Measurements from ENCODE around the gene TPRG1L.
"Not testable (repeated sequence)": the region's sequence is repeated elsewhere in the genome, so short reads cannot be mapped to it uniquely, and the experiment has no call there.

Gene TPRG1L

DNA sequence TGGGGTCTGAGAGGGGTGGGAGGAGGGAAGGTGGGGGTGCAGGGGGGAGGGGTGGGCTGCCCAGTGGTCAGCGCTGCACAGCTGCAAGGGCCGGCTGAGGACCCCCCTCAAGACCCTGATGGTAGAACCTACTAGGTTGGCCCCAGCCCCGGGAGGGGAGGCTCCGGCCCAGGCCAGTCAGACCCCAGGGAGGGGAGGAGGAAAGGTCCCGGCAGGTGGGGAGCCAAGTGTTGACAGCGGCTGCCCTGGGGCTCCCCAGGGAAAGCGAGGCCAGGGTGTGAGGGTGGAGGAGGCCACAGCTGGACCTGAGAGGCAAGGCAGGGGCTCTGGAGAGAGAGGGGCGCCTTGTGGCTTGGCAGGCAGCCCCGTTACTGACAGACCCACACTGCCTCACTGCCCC lies 44.6 kb upstream of the TPRG1L start:
- no peak overlapping the region for H3K9ac ChIP-seq
- H3K4me3 ChIP-seq (IDR thresholded peaks at IDR 0.05; ENCODE audit: insufficient read depth, low read depth, low read length): no peak overlapping the region
- TF ChIP-seq, protein P1, sequence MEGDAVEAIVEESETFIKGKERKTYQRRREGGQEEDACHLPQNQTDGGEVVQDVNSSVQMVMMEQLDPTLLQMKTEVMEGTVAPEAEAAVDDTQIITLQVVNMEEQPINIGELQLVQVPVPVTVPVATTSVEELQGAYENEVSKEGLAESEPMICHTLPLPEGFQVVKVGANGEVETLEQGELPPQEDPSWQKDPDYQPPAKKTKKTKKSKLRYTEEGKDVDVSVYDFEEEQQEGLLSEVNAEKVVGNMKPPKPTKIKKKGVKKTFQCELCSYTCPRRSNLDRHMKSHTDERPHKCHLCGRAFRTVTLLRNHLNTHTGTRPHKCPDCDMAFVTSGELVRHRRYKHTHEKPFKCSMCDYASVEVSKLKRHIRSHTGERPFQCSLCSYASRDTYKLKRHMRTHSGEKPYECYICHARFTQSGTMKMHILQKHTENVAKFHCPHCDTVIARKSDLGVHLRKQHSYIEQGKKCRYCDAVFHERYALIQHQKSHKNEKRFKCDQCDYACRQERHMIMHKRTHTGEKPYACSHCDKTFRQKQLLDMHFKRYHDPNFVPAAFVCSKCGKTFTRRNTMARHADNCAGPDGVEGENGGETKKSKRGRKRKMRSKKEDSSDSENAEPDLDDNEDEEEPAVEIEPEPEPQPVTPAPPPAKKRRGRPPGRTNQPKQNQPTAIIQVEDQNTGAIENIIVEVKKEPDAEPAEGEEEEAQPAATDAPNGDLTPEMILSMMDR (conservative IDR thresholded peaks at IDR 0.05; ENCODE audit: low read depth, low read length): no peak
- H3K27me3 ChIP-seq (ENCODE audit: insufficient read depth, low read depth): peaks cover 39% of the 10 kb centered on the region
- H3K79me2 ChIP-seq (ENCODE audit: insufficient read depth, low read depth): no peaks in the 10 kb centered on the region
- H3K4me2 ChIP-seq: no peak overlapping the region
- H3K27ac ChIP-seq: no peak overlapping the region
- H3K4me1 ChIP-seq (ENCODE audit: low read depth, poor library complexity, severe bottlenecking): no peaks in the 10 kb centered on the region
- H2AFZ ChIP-seq (ENCODE audit: low read depth): no peak overlapping the region
- H4K20me1 ChIP-seq (ENCODE audit: insufficient read depth): no peaks in the 10 kb centered on the region
- H3K36me3 ChIP-seq (ENCODE audit: insufficient read depth): no peaks in the 10 kb centered on the region

DNA sequence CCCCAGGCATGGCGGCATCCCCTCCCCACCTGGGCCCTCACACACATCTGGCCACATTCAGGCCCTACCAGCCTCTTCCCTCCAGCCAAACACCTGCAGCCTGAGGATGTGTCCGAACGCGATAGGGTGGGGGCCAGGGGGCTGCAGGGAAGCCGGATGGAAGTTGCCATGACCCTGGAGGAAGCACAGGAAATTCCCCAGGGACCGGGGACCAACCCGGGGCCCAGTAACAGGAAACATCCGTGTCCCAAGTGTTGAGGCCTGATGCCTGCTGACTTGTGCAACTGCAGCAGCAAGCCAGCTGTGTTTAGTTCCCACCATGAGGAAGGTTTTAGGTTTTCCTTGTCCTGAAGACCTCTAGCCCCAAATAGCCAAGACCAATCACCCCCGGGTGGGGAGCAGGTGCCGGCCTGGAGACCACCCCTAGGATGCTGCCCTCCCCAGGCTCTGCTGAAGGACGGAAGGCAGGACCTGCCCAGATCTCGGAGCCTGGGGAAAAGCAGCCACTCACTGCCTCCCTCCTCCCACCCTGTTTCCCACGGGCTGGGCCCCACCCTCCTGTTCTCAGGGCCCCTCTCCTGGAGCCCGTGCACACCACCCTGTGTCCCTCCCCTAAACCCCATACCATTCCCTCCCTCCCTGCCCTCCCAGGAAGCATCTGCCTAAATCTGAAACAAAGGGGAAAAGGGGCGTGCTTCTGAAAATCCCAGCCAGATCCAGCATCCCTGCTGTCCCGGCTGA lies 43.3 kb upstream of the TPRG1L start:
- Histone ChIP-seq H3K27me3 (ENCODE audit: insufficient read depth, low read depth) (peaks cover 33% of the 10 kb centered on the region), H4K20me1 (ENCODE audit: insufficient read depth) (no peaks in the 10 kb centered on the region), H3K4me3 (IDR thresholded peaks at IDR 0.05; ENCODE audit: insufficient read depth, low read depth, low read length) (no peak overlapping the region), H3K4me2 (no peak overlapping the region), H3K79me2 (ENCODE audit: insufficient read depth, low read depth) (no peaks in the 10 kb centered on the region), H3K9ac (no peak overlapping the region), H3K27ac (no peak overlapping the region), H2AFZ (ENCODE audit: low read depth) (no peak overlapping the region), H3K4me1 (ENCODE audit: low read depth, poor library complexity, severe bottlenecking) (no peaks in the 10 kb centered on the region), H3K36me3 (ENCODE audit: insufficient read depth) (no peaks in the 10 kb centered on the region)
- TF ChIP-seq, protein P1 (conservative IDR thresholded peaks at IDR 0.05; ENCODE audit: low read depth, low read length): no peak

DNA sequence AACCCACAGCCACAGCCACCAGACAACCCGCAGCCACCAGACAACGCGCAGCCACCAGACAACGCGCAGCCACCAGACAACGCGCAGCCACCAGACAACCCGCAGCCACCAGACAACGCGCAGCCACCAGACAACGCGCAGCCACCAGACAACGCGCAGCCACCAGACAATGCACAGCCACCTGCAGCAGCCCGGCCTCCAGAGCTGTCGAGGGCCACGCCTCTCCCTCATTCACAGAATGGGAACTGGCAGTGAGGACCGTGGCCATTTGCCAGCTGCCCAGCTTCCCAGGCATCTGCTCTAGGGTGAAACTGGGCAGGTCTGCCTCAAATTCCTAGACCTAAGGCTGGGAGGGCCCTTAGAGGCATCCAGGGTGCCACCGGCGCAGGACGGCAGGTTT lies 41.1 kb upstream of the TPRG1L start:
- H3K4me2 ChIP-seq; H3K4me3 ChIP-seq (IDR thresholded peaks at IDR 0.05; ENCODE audit: insufficient read depth, low read depth, low read length); H3K79me2 ChIP-seq (ENCODE audit: insufficient read depth, low read depth); H4K20me1 ChIP-seq (ENCODE audit: insufficient read depth); H2AFZ ChIP-seq (ENCODE audit: low read depth); H3K9ac ChIP-seq; H3K27ac ChIP-seq; H3K36me3 ChIP-seq (ENCODE audit: insufficient read depth); H3K4me1 ChIP-seq (ENCODE audit: low read depth, poor library complexity, severe bottlenecking): not testable (repeated sequence)
- peaks cover 30% of the 10 kb centered on the region for H3K27me3 ChIP-seq (ENCODE audit: insufficient read depth, low read depth)

DNA sequence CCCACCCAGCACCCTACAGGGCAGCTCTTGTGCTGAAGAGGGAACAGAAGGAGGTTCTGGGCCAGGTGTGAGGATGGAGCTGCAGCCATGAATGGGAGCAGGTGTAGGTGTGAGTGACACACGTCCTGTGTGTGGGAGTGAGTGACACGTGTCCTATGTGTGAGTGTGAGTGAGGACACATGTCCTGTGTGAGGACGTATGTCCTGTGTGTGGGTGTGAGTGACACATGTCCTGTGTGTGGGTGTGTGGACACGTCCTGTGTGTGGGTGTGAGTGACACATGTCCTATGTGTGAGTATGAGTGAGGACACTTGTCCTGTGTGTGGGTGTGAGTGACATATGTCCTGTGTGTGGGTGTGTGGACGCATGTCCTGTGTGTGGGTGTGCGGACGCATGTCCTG lies 39.9 kb upstream of the TPRG1L start:
- Histone ChIP-seq H3K9ac (no peak overlapping the region), H3K79me2 (ENCODE audit: insufficient read depth, low read depth) (no peaks in the 10 kb centered on the region), H3K27me3 (ENCODE audit: insufficient read depth, low read depth) (peaks cover 30% of the 10 kb centered on the region), H2AFZ (ENCODE audit: low read depth) (no peak overlapping the region), H3K36me3 (ENCODE audit: insufficient read depth) (no peaks in the 10 kb centered on the region), H3K4me2 (no peak overlapping the region), H4K20me1 (ENCODE audit: insufficient read depth) (no peaks in the 10 kb centered on the region), H3K27ac (no peak overlapping the region), H3K4me3 (IDR thresholded peaks at IDR 0.05; ENCODE audit: insufficient read depth, low read depth, low read length) (no peak overlapping the region), H3K4me1 (ENCODE audit: low read depth, poor library complexity, severe bottlenecking) (no peaks in the 10 kb centered on the region)
- TF ChIP-seq, protein P1 (conservative IDR thresholded peaks at IDR 0.05; ENCODE audit: low read depth, low read length): no peak

- not testable (repeated sequence) for H3K4me2 ChIP-seq
These were observed 39.4 kb upstream of the TPRG1L start for GRCh38 chr1:3585353-3585868.

More at GRCh38 chr1:3585353-3585868, 39.4 kb upstream of the TPRG1L start:
- H4K20me1 ChIP-seq (ENCODE audit: insufficient read depth); H3K4me3 ChIP-seq (IDR thresholded peaks at IDR 0.05; ENCODE audit: insufficient read depth, low read depth, low read length); H3K9ac ChIP-seq; H2AFZ ChIP-seq (ENCODE audit: low read depth); H3K36me3 ChIP-seq (ENCODE audit: insufficient read depth); H3K79me2 ChIP-seq (ENCODE audit: insufficient read depth, low read depth); H3K27ac ChIP-seq; H3K4me1 ChIP-seq (ENCODE audit: low read depth, poor library complexity, severe bottlenecking): not testable (repeated sequence)
- H3K27me3 ChIP-seq (ENCODE audit: insufficient read depth, low read depth): peaks cover 35% of the 10 kb centered on the region
